GM12874 (cell line): ENCODE results near the gene FOXA2.

Experiments used
- CTCF ChIP-seq: IDR thresholded peaks from 2 replicates; pipeline ENCODE4 v1.5.1; 2011; ENCODE audit warnings: low read depth, mild to moderate bottlenecking, control low read depth, low read length, moderate library complexity; ENCODE audit not compliant: insufficient read depth

The FOXA2 gene

GRCh38 chr20:22619272-22619671 lies 34.9 kb upstream of the FOXA2 start:
- TF ChIP-seq CTCF = no peak

- no peak for TF ChIP-seq CTCF
Observed at GRCh38 chr20:22617160-22617559, 32.8 kb upstream of the FOXA2 start.

- TF ChIP-seq CTCF = no peak
Observed at GRCh38 chr20:22616551-22616950, 32.2 kb upstream of the FOXA2 start.

- no peak for TF ChIP-seq CTCF
Observed at GRCh38 chr20:22615425-22615824, 31.1 kb upstream of the FOXA2 start.

GRCh38 chr20:22611636-22612035 lies 27.3 kb upstream of the FOXA2 start:
- no peak for TF ChIP-seq CTCF

- TF ChIP-seq CTCF = no peak
Observed at GRCh38 chr20:22607695-22608094, 23.3 kb upstream of the FOXA2 start.

GRCh38 chr20:22604815-22605214 lies 20.4 kb upstream of the FOXA2 start:
- no peak for TF ChIP-seq CTCF
